Keratinocyte (primary cell): Measurements from ENCODE around the gene SERPINA5.

ENCODE experiments used
- EZH2 ChIP-seq: IDR thresholded peaks from one replicate; pipeline ENCODE4 v1.6.1; 2012; ENCODE audit warnings: inconsistent platforms, mild to moderate bottlenecking, low read length, moderate library complexity
- TF ChIP-seq, protein P1 (sequence below), 3 experiments: IDR thresholded peaks in 1 of 3; conservative IDR thresholded peaks in 1 of 3; optimal IDR thresholded peaks in 1 of 3; 2 replicates in 2 of 3; 3 replicates in 1 of 3; pipeline versions ENCODE3 to v1.5.1; 2011; ENCODE audit warnings: low read length in 3 of 3, mild to moderate bottlenecking in 3 of 3, moderate library complexity in 2 of 3, control low read depth in 1 of 3, inconsistent platforms in 1 of 3; ENCODE audit not compliant: insufficient read depth in 2 of 3; ENCODE audit errors: extremely low read depth in 1 of 3

DNA sequence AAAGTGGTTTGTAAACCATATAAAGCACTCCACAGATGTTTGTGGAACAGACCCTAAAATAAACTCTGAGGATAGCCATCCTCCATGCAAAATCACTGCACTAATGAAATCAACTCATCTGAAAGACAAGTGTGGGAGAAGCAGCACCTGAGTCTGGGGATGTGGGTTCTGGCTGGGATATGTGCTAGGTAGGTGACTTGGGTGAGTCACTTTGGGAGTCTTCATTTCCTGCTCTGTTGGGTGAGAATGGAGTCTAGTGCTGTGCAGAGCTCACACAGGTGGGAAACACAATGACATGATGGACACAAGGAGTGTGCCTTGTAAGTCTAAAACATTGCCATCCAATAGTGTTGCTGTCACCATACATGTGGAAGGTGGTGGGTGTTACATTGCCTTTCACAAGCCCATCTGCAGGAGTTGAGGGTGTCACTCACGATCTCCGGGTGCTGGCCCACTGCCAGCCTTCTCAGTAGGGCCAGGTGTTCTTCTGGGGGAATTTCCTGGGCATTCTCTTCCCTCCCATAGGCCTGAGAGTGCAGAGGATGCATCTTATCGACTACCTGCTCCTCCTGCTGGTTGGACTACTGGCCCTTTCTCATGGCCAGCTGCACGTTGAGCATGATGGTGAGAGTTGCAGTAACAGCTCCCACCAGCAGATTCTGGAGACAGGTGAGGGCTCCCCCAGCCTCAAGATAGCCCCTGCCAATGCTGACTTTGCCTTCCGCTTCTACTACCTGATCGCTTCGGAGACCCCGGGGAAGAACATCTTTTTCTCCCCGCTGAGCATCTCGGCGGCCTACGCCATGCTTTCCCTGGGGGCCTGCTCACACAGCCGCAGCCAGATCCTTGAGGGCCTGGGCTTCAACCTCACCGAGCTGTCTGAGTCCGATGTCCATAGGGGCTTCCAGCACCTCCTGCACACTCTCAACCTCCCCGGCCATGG is 18.0 kb upstream of the SERPINA5 start:
- TF ChIP-seq, protein P1, sequence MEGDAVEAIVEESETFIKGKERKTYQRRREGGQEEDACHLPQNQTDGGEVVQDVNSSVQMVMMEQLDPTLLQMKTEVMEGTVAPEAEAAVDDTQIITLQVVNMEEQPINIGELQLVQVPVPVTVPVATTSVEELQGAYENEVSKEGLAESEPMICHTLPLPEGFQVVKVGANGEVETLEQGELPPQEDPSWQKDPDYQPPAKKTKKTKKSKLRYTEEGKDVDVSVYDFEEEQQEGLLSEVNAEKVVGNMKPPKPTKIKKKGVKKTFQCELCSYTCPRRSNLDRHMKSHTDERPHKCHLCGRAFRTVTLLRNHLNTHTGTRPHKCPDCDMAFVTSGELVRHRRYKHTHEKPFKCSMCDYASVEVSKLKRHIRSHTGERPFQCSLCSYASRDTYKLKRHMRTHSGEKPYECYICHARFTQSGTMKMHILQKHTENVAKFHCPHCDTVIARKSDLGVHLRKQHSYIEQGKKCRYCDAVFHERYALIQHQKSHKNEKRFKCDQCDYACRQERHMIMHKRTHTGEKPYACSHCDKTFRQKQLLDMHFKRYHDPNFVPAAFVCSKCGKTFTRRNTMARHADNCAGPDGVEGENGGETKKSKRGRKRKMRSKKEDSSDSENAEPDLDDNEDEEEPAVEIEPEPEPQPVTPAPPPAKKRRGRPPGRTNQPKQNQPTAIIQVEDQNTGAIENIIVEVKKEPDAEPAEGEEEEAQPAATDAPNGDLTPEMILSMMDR (optimal IDR thresholded peaks at IDR 0.05 in 1 of 3, IDR thresholded peaks at IDR 0.05 in 1 of 3, conservative IDR thresholded peaks at IDR 0.05 in 1 of 3; ENCODE audit: extremely low read depth in 1 of 3, insufficient read depth in 2 of 3, low read length in 3 of 3) = no peak
- TF ChIP-seq EZH2 = no peak
